T follicular helper cell (primary cell): ENCODE data around the gene SLC8A1.

Experiments used
- DNase-seq: peaks from one replicate; pipeline ENCODE4 v3.0.0-alpha.2; 2020; ENCODE audit warnings: low read depth

The SLC8A1 gene

DNA sequence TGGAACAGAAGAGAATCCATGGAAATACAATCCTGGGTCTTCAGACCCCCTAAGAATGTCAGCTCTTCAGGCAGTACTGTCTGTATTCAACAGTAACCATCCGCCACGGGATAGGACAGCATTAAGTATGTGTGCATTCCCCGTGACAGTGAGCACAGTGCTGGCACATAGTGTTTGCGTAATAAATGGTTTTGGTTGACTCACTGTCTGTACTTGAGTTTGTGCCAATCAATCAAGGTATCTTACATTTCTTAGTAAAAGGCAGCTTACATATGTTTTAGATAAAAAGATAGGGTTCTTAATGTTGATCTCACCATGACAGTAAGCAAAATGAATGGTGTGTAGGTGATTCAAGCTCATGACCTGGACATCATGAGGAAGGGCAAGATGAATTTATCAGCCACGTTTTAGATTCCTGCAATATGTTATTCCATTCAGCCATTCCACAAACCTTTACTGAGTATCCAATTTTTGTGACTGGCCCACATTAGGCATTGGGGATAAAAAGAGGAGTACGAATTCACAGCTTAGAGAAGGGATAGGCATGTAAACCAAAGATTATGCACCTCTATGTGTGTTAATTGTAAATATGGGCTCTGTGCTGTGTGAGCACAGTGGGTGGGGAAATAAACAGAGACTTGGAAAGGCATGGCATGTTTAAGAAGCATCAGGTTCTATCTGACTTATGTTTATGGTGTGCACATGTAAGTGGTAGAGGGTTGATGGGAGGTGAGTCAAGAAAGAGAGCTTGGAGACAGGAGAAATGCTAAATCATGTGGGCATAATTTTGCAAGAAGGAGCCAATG lies 258.8 kb downstream of the SLC8A1 start:
- no peak for DNase-seq

DNA sequence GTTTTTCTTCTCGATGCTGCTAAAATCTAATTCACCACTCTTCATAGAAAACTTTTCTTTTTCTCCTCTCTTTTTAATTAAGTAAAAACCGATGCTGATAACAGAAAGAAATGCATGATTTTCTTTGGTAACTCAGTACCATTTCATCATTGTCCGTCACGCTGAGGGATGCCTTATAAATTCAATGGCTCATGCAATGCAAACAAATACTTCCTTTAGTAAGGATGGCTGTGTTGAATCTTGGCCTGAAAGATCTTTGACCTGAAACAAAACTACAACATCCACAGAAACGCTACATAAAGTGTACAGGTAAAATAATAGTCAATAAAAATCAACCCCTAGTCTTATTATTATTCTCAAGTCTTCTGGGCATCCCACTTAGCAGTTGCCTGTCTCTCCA lies 261.4 kb downstream of the SLC8A1 start:
- DNase-seq = no peak

DNA sequence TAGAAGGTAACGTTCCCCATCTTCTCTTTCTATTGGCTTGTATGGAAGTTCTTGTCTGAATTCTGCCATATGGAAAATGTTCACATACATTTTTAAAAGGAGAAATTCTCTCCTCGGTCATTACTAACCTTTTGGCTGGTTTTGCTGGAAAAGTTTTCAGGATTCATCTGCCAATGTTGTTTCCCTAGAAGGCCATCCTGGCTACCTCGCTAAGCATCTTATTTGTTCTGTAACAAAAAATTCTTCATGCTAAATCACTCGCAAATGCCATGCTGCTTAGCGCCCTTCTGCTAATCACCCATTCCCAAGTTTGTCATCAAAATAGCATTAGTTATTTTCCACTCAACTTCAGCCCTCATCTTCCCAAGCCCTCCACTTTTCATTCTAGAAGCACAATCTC lies 262.0 kb downstream of the SLC8A1 start:
- DNase-seq = no peak

DNA sequence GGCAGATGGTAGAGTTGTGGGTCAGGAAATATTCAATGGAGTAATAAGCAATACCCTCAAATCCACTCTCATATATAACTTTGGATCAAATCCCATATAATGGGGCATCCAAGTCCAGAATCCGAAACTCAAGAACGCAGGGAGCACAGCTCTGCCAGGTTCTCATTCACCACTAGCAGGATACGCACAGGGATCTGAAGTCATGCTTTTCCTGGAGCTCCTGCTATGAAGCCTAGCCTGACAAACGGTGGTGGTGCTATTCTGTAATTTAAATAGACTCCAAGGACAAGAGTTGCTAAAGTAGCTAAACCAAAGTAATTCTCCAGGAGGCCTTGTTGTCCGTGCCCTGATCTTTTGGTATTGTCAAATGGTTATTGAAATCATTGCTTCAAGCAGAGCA lies 264.8 kb downstream of the SLC8A1 start:
- DNase-seq = no peak

DNA sequence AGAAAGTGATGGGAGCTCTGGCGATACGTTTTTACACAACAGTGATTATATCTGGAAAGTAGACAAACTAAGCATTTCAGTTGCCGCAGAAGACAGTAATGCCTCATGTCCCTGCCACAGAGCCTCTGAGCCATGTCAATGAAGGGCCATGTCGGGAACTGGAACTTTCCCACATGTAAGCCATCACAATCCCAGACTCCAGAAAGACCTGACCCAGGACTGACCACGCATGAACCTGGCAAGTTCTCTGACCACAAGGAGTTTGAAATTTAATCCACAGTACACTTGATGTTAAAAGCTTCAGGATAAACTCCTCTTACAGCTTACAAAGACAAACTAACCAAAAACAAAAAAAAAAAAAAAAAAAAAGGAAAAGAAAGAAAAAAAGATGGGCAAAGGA lies 267.3 kb downstream of the SLC8A1 start:
- no peak for DNase-seq

DNA sequence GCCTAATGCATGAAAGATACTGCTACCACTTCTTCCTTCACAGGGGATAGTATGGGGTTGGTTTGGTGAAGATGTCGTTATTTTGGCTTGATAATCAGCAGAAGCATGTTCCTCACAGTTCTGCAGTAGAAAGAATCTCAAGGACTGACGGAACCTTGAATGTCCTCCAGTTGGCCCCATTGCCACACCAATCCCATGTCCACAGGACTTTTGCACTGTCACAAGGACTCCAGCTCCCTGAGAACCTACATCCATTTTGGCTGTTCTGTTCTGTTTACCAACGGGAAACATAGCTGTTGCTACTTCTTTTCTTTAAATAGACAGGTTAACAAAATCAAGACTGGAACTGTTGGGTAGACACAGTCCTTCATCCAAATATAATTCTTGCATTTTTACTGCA lies 270.0 kb downstream of the SLC8A1 start:
- DNase-seq = no peak

DNA sequence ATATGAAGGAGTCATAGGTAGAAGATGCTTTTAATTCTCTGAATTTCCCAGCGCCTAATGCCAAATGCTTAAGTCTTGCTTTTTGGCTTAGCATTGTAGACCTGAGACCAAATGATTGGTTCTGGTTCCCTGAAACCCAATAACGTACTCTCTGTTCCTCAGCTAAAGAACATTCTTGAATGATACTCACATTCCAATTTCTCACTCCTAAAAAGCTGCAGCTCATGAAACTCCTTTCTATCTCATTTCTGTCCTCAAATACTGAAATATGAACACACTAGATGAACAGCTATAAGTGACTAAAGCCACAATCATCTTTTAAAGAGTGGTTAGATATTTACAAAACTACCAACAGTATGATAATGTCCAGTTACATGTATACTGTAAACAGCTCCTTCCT lies 272.1 kb downstream of the SLC8A1 start:
- DNase-seq = no peak

DNA sequence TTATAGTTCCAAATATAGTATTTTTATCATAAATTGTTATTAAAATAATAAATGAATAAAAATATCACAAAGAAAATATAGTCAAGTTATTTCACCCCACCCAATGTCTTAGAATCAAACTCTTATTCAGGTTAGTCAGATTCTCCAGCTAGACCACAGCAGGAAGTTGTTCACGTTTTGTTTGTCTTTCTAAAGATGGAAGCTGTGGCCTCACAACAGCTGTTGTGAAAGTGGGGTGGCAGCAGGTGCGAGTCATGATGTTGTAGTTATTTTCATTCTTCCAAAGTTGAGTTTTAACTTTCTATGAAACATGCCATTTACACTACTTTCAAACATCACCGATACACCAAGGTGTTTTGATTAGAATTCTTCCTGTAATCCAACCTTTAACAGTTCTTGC lies 272.9 kb downstream of the SLC8A1 start:
- no peak for DNase-seq

DNA sequence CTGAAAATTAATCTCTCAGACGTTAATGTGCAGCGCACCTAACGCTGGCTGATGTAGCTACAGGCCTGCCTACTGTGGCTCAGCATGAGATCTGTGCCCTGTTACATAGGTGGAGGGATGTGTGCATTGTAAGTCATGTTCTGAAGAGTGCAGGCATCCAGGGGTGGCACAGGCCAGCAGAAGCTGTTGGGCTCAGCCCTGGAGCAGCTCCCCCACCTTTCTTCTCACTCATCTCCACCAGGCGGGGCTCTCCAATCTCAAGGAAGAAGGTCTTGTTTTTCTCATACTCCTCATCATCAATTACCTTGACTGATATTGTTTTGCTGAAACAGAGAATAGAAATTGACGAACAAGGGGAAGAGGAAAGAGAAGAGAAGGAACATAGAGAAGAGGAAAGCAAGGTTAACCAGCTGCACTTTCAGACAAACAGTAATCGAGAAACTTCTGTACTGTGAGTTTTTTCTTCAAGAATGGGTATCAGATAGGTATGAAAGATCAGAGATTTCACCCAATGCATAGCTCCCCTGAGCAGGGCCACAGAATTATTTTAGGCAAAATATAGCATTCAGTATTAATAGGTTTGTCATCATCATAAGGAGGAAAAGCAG lies 273.6 kb downstream of the SLC8A1 start:
- DNase-seq = no peak

DNA sequence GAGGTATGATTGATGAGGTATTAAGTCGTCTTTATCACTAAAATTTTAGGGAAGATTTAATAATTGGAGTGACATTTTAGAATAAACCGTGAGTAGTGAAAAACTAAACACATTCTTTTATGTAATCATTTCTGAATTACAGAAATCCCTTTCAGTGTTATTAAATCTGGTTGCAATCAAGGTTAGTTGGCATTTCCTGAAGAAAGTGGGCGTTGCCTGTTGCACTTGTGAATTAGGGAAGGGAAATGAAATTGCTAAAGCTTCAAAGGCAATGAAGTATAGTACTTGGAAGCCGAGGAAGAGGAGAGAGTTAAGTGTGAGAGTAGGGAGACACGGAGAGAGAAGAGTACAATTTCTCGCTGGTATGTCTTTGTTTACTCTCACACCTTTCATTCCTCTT lies 274.5 kb downstream of the SLC8A1 start:
- DNase-seq = no peak

DNA sequence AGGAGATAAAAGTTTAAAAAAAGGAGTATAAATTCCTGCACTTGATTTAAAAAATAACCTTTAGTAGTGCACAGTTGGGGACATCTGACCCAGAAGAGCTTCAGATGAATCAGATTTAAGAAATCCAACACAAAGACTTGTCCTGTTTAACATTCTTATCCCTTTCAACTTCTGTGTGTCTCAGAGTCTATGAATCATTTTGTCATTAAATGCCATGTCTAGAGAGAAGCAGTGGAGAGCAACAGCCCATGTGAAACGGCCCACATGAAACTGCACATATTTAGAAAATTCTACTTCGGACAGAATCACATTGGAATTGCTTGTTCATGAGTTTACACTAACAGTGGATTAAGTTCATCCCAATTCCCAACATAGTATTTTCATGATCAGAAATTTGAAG lies 278.6 kb downstream of the SLC8A1 start:
- no peak for DNase-seq

DNA sequence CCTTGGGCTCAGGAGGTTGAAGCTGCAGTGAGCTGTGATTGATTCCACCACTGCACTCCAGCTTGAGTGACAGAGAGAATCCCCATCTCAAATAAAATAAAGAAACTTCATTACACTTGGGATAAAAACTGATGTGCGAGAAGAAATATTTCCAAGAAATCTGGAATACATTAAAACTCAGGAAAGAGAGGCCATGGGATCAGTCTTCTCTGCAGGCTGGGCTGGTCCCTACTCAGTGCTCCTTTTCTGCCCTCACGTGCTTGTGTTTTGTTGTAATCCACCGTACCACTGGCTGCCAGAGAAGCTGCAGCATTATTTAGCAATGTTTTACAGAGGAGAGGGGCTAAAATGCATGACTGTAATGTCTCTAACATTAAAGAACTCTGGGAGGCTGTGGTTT lies 282.0 kb downstream of the SLC8A1 start:
- no peak for DNase-seq

DNA sequence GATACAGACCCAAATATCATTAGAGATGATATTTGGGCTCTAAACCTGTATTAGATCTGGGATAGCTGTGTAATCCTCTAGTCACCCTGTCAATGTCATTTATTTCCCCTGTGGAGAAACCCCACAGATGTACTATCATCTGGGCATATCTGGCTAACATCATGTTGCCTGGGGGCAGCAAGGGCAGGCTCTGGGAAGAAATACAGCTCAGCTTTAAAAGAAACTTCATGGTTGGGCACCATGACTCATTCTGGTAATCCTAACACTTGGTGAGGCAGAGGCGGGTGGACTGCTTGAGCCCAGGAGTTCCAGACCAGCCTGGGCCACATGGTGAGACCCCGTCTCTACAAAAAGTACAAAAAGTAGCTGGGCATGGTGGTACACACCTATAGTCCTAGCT lies 282.5 kb downstream of the SLC8A1 start:
- DNase-seq = no peak

DNA sequence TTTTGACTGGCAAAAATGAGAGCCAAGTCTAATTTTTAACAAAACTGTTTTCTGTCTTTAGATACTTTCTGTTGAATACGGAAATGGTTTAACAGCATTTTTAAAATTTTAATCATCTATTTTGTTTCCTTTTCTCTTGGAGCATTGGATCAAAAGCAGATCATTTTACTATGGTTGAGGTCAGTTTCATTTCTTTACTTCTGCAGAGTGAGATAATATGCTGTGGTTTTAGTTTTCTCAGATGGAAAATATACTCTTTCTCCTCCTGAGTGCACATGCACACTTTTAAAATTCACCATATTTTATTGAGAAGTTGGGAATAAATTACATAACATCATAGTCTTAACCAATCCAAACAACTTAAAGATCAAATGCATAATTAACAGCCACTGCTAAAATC lies 283.3 kb downstream of the SLC8A1 start:
- DNase-seq = no peak

DNA sequence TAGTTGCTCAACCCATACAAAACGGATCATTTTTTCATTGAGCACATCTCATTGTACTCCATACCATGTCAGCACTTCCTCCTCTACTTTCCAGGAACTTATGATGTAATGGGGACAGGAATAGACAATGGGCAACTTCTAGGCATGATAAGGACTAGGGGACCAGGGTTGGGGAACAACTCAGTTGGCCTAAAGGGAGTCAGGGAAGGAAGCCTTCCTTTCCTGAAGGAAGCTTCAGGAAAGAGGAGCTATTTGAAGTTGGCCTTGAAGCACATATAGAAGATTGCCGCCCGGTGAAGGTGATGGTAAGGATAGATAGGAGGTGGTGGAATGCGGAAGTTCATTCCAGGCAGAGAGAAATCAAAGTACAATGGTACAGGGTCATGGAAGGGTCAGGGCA lies 283.9 kb downstream of the SLC8A1 start:
- DNase-seq = no peak

DNA sequence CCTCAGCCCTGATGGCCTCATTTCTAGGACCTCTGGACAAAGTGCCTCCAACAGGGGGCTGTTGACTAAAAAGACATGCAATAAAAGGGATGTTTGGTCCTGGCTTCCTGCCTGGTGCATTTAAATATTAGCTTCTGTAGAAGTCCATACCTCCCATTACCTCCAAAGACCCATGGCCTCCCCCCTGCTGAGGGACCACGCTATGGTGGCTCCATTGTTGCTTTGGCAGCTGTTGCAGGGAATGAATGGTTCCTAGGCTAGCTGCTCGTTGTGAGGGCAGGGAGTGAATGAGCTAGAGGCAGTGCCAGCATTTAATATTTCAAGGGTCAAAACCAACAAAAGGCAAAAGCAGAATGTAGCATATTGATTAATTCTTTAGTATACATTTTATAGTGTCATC lies 285.9 kb downstream of the SLC8A1 start:
- DNase-seq = no peak

DNA sequence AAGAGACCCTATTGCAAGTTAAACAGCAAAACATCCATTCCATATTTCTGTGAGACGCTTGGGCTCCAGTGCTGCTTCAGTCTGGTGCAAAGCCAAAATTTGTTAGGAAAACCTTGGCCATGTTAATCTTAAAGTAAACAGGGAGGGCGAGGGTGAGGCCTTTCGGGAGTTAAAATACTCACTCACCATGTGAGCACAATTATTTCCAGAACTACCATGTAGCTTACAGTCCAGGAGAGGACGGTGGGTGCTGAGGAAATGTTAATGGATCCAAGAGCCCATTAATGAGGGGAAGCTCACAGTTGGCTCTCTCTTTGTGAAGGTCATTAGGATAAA lies 286.4 kb downstream of the SLC8A1 start:
- no peak for DNase-seq

DNA sequence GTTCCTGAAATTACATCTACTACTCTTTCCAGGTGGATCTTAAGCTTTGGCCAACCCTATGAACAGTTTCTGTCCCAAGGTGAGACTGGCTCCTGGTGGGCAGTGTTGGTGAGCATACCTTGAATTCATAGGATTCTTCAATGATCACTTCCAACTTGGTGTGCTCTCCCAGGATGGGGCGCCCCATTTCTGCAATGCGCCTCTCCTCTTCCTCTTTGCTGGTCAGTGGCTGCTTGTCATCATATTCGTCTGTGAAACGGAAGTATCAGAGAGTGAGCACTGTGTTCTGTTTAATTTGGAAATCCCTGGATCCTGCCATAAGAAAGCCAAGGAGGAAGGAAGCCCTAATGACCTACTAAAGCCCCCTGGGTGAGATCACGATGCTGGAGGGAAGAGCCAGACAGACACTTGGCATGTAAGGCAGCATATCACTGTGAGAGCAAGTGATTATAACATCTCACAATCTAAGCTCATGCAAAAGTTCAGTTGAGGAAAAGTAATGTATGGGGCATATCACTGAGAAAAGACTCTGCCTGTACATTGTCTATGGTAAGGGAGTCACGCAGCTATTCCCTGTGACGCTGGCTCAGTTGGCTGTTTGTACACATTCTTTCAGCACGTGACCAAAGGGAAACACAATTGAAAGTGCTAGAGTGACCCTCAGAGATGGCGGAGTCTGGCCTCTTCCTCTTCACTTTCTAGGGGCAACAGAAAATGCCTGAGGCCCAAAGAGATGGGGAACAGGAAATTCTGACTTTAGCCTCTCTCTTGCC lies 287.0 kb downstream of the SLC8A1 start:
- no peak for DNase-seq

DNA sequence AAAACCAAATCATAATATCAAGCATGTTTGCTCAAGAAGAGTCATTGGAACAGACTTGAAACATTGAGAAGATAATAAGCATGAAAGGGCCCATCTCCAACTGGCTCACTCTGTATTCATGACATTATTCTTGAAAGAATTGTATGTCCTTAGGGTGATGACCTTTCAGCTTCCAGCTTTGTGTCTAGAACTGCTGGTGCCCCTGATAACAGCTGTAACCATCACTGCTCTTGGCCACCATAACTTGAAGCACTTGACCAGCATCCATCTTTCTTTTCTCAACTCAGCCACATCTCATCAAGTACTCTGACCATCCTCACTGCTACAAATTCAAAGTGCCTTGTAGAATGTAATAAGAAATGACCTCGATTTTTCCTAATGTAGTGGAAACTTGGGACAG lies 289.9 kb downstream of the SLC8A1 start:
- no peak for DNase-seq

DNA sequence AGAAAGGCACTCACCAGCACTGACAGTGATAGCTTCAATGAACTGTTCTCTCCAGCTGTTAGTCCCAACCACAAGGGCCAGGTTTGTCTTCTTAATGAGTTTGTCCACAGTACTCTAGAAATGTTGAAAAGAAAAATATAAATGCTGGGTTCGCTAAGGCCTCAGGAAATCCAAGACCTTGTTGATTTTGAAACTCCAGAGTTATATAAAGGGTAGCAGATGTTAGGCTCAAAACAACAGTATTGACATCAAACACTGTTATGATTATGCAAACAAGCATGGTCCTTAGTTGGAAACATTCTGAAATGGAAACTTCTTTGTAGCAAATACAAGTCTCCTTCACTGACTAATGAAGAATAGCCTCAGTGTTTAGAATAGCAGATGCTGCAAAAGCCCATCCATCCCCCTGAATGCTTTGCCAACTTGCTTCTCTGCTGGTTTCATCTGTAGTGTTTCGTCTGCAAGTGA lies 291.1 kb downstream of the SLC8A1 start:
- DNase-seq = no peak

DNA sequence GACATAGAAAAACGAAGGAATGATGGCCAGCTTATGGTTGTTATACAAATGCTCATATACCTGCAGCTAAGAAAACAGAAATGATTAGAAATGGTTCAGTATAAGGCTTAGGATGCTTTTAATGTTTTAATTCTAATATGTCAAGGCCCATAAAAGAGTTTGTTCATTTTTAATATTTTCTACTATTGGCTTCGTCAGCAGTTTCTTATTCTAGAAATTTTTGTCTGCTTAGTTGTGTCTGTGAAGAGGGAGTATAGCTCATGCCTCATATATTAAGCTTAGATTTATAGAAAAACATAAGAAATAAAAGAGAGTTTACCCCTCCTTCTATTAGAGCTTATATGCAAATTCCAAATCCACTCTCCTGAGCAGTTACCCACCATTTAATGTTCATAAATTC lies 292.6 kb downstream of the SLC8A1 start:
- DNase-seq = no peak

DNA sequence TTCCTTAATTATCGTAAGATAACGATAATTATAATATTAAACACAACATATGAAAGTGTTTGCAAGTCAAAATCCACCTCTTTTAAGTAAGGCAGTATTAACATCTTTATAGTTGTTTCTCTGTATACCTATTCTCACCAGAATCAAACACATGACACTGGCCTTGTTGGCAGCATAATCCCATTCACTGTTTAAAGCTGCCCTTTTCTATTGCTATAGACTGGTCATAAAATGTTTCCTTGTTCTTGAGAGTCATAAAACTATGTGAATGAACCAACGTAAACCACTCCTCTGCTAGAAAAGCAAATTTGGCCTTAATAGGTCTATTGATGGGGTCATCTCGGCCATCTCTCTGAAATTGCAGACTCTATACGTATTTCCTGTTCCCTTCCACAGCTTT lies 293.1 kb downstream of the SLC8A1 start:
- no peak for DNase-seq

DNA sequence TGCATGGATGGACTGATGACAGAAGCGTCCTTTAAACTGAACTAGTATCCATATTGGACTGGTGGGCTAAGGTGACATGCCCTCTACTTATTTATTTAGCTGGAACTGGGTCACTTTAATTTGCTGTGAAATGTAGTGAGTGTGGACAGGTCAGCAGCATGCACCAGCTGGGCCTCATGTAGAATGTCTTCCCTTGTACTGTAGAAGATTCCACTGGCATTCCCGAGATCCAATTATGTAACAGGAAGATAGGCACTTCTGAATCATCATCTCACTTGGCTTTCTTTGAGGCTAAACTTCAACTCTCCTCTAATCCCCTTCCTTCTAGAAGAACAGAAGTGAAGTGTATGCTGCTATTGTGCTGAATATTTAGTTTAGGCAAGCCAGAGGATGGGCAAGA lies 296.2 kb downstream of the SLC8A1 start:
- no peak for DNase-seq
